Chondrocyte (in vitro differentiated cells): Measurements from ENCODE around the gene PGP. TPM values are rescaled to one million over a fixed set of nuclear protein-coding genes. Genes with fewer than 3 reads are reported as not detected.

Source experiments
- DNase-seq: peaks from one replicate; pipeline ENCODE4 v3.0.0; 2021; ENCODE audit warnings: mixed read lengths, low spot score
- H3K27ac Mint-ChIP-seq: one replicate; pipeline ENCODE4 v1.8.0; 2021; ENCODE audit warnings: mild to moderate bottlenecking, moderate library complexity, mixed read lengths; ENCODE audit not compliant: unreplicated experiment
- H3K27me3 Mint-ChIP-seq: 2 replicates; pipeline ENCODE4 v1.8.0; 2021; ENCODE audit warnings: low read depth, mixed read lengths
- H3K36me3 Mint-ChIP-seq: 2 replicates; pipeline ENCODE4 v1.8.0; 2021; ENCODE audit warnings: low read depth, mixed read lengths
- H3K4me1 Mint-ChIP-seq: 2 replicates; pipeline ENCODE4 v1.8.0; 2021; ENCODE audit warnings: low read depth, mild to moderate bottlenecking, mixed read lengths
- H3K4me3 Mint-ChIP-seq: one replicate; pipeline ENCODE4 v1.8.0; 2021; ENCODE audit warnings: mild to moderate bottlenecking, moderate library complexity, mixed read lengths; ENCODE audit not compliant: unreplicated experiment
- H3K9me3 Mint-ChIP-seq: 2 replicates; pipeline ENCODE4 v1.8.0; 2021; ENCODE audit warnings: low read depth, mixed read lengths
- CTCF ChIP-seq: fragments of 200-600 bp; sonication (generic); IDR thresholded peaks from 2 replicates; pipeline ENCODE4 v1.5.0; 2021; ENCODE audit warnings: antibody characterized with exemption, mild to moderate bottlenecking, moderate library complexity
- total RNA-seq: library from RNA; stranded (reverse); gene quantifications from 3 replicates; pipeline ENCODE4 v1.2.1, GENCODE V29; 2021

The PGP gene
- total RNA-seq, 1 donor from 2014 or later: 15.6 TPM

- Mint-ChIP-seq H3K36me3 (peaks cover 13% of the 10 kb centered on the region), H3K27ac (no peak overlapping the region), H3K9me3 (no peaks in the 10 kb centered on the region), H3K4me3 (no peak overlapping the region), H3K4me1 (no peaks in the 10 kb centered on the region), H3K27me3 (no peaks in the 10 kb centered on the region)
- TF ChIP-seq CTCF: no peak
- no peak for DNase-seq
Observed at GRCh38 chr16:2233046-2233775, 18.6 kb upstream of the PGP start.

- no peak for DNase-seq
- no peaks in the 10 kb centered on the region for H3K4me1 Mint-ChIP-seq
- H3K27ac Mint-ChIP-seq: no peak overlapping the region
- H3K9me3 Mint-ChIP-seq: no peaks in the 10 kb centered on the region
- no peaks in the 10 kb centered on the region for H3K27me3 Mint-ChIP-seq
- H3K36me3 Mint-ChIP-seq: peaks cover 13% of the 10 kb centered on the region
- TF ChIP-seq CTCF: no peak
- H3K4me3 Mint-ChIP-seq: no peak overlapping the region
Observed at GRCh38 chr16:2232094-2232990, 17.7 kb upstream of the PGP start.

GRCh38 chr16:2231016-2231931 is 16.6 kb upstream of the PGP start:
- H3K27ac Mint-ChIP-seq: no peak overlapping the region

DNA sequence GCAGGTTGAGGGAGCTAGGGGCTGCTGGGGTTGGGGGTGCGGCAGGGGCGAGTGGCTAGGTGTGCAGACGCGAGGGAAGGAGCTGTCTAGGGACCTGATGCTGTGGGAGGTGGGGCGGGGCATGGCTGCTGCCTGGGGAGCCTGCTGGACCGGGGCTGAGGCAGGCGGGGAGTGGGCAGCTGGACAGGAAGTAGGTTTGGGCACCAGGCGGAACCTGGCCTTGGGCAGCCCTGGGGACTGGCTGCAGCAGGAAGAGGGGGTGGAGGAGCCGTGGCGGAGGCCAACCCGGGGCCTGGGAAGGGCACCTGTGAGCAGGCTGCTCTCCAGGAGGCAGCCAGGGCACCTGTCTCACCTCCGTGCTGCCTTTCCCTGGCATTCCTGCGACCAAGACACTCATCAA is 15.7 kb upstream of the PGP start:
- TF ChIP-seq CTCF: no peak
- Mint-ChIP-seq H3K27ac (no peak overlapping the region), H3K27me3 (no peaks in the 10 kb centered on the region), H3K4me3 (no peak overlapping the region), H3K36me3 (peaks cover 13% of the 10 kb centered on the region), H3K9me3 (no peaks in the 10 kb centered on the region), H3K4me1 (peaks cover 7% of the 10 kb centered on the region)
- no peak for DNase-seq

More at GRCh38 chr16:2231016-2231931, 16.6 kb upstream of the PGP start:
- no peaks in the 10 kb centered on the region for H3K9me3 Mint-ChIP-seq
- H3K4me3 Mint-ChIP-seq: no peak overlapping the region
- no peak for DNase-seq
- H3K36me3 Mint-ChIP-seq: peaks cover 13% of the 10 kb centered on the region
- H3K4me1 Mint-ChIP-seq: peaks cover 2% of the 10 kb centered on the region
- no peaks in the 10 kb centered on the region for H3K27me3 Mint-ChIP-seq
- no peak for TF ChIP-seq CTCF
